Karpas-422 (cell line): ENCODE measurements around the gene FBXL13. TPM values are rescaled to one million over a fixed set of nuclear protein-coding genes. Genes with fewer than 3 reads are reported as not detected.
"Not testable (repeated sequence)": the region's sequence is repeated elsewhere in the genome, so short reads cannot be mapped to it uniquely, and the experiment has no call there.

Experiments used
- DNase-seq: peaks from one replicate; pipeline ENCODE4 v3.0.0-alpha.2; 2015
- H2AFZ ChIP-seq: fragments of 200-600 bp; sonication (generic); 2 replicates; pipeline ENCODE4 v1.6.1; 2014; ENCODE audit warnings: antibody characterized with exemption, low read length, mixed read lengths
- H3K27ac ChIP-seq: fragments of 200-600 bp; sonication (generic); 2 replicates; pipeline ENCODE4 v1.5.1; 2014; ENCODE audit warnings: mild to moderate bottlenecking, low read length, moderate library complexity
- H3K27me3 ChIP-seq: fragments of 200-600 bp; sonication (generic); 2 replicates; pipeline ENCODE4 v1.6.1; 2014; ENCODE audit warnings: low read length, mixed read lengths
- H3K36me3 ChIP-seq: fragments of 200-600 bp; sonication (generic); 2 replicates; pipeline ENCODE4 v1.6.1; 2014; ENCODE audit warnings: low read length, mixed read lengths; ENCODE audit not compliant: insufficient read depth
- H3K4me1 ChIP-seq: fragments of 200-600 bp; sonication (generic); 2 replicates; pipeline ENCODE4 v1.6.1; 2014; ENCODE audit warnings: mild to moderate bottlenecking, low read length, mixed read lengths
- H3K4me2 ChIP-seq: fragments of 200-600 bp; sonication (generic); 2 replicates; pipeline ENCODE4 v1.6.1; 2014; ENCODE audit warnings: low read length, low read depth, mild to moderate bottlenecking; ENCODE audit not compliant: poor library complexity, severe bottlenecking
- H3K4me3 ChIP-seq: fragments of 200-600 bp; sonication (generic); 2 replicates; pipeline ENCODE4 v1.5.1; 2014; ENCODE audit warnings: mild to moderate bottlenecking, antibody characterized with exemption, low read length, mixed read lengths
- H3K79me2 ChIP-seq: fragments of 200-600 bp; sonication (generic); 2 replicates; pipeline ENCODE4 v1.6.1; 2014; ENCODE audit warnings: mild to moderate bottlenecking, low read length, mixed read lengths
- H3K9ac ChIP-seq: fragments of 200-600 bp; sonication (generic); 2 replicates; pipeline ENCODE4 v1.6.0; 2014; ENCODE audit warnings: low read length
- H3K9me2 ChIP-seq: fragments of 200-600 bp; sonication (generic), shearing (Covaris generic); replicated peaks from 2 replicates; pipeline ENCODE4 v1.6.0; 2014; ENCODE audit warnings: mild to moderate bottlenecking, low read length, moderate library complexity; ENCODE audit not compliant: insufficient read depth
- H3K9me3 ChIP-seq: fragments of 300-700, 200-600 bp; sonication (generic); 2 replicates; pipeline ENCODE4 v1.6.1; 2014; ENCODE audit warnings: low read length, mixed read lengths
- H4K20me1 ChIP-seq: fragments of 200-600 bp; sonication (generic); 2 replicates; pipeline ENCODE4 v1.6.1; 2014; ENCODE audit warnings: mild to moderate bottlenecking, antibody characterized with exemption, low read length, low read depth; ENCODE audit not compliant: insufficient read depth
- total RNA-seq: library from RNA; depleted of rRNA; stranded (reverse); fragments of >200 nt; shearing (Covaris generic); gene quantifications from 2 replicates; pipeline ENCODE4 v1.2.3, GENCODE V29; 2014; ENCODE audit warnings: low replicate concordance

FBXL13 gene
- total RNA-seq, 1 experiment from 2014 or later, result 4.2 TPM

- DNase-seq, result no peak
- Histone ChIP-seq H3K9me3 (no peaks in the 10 kb centered on the region), H3K9ac (no peak overlapping the region), H3K79me2 (no peaks in the 10 kb centered on the region), H3K4me3 (no peak overlapping the region), H3K27me3 (no peaks in the 10 kb centered on the region), H3K36me3 (no peaks in the 10 kb centered on the region), H3K9me2 (no peaks in the 10 kb centered on the region), H3K4me1 (no peaks in the 10 kb centered on the region), H4K20me1 (no peaks in the 10 kb centered on the region), H2AFZ (no peak overlapping the region), H3K4me2 (no peak overlapping the region), H3K27ac (no peak overlapping the region)
Observed at GRCh38 chr7:102856036-102856435, 218.6 kb downstream of the FBXL13 start.

- Histone ChIP-seq H3K79me2 (no peaks in the 10 kb centered on the region), H3K27ac (no peak overlapping the region), H3K4me2 (no peak overlapping the region), H4K20me1 (no peaks in the 10 kb centered on the region), H3K27me3 (no peaks in the 10 kb centered on the region), H3K9me2 (no peaks in the 10 kb centered on the region), H3K36me3 (no peaks in the 10 kb centered on the region), H3K4me3 (no peak overlapping the region), H3K4me1 (no peaks in the 10 kb centered on the region), H2AFZ (no peak overlapping the region), H3K9me3 (no peaks in the 10 kb centered on the region), H3K9ac (no peak overlapping the region)
- no peak for DNase-seq
Observed at GRCh38 chr7:102849538-102849937, 225.1 kb downstream of the FBXL13 start.

- Histone ChIP-seq H3K79me2 (no peaks in the 10 kb centered on the region), H3K4me1 (no peaks in the 10 kb centered on the region)
Observed at GRCh38 chr7:102849079-102849478, 225.5 kb downstream of the FBXL13 start.

GRCh38 chr7:102845346-102845745 is 229.2 kb downstream of the FBXL13 start:
- Histone ChIP-seq H3K9ac (no peak overlapping the region), H3K27me3 (no peaks in the 10 kb centered on the region)

More at GRCh38 chr7:102849079-102849478, 225.5 kb downstream of the FBXL13 start:
- H3K4me2 ChIP-seq, result no peak overlapping the region
- H3K36me3 ChIP-seq, result no peaks in the 10 kb centered on the region
- no peak overlapping the region for H3K27ac ChIP-seq
- H4K20me1 ChIP-seq, result no peaks in the 10 kb centered on the region
- no peak overlapping the region for H3K9ac ChIP-seq
- no peak overlapping the region for H2AFZ ChIP-seq
- H3K9me3 ChIP-seq, result no peaks in the 10 kb centered on the region
- no peaks in the 10 kb centered on the region for H3K27me3 ChIP-seq
- no peak for DNase-seq
- no peak overlapping the region for H3K4me3 ChIP-seq
- no peaks in the 10 kb centered on the region for H3K9me2 ChIP-seq

GRCh38 chr7:102843850-102844249 is 230.7 kb downstream of the FBXL13 start:
- Histone ChIP-seq H3K36me3 (no peaks in the 10 kb centered on the region), H3K4me1 (no peaks in the 10 kb centered on the region), H3K9me2 (no peaks in the 10 kb centered on the region), H2AFZ (no peak overlapping the region), H3K9ac (no peak overlapping the region), H4K20me1 (no peaks in the 10 kb centered on the region), H3K9me3 (no peaks in the 10 kb centered on the region), H3K4me2 (no peak overlapping the region), H3K79me2 (no peaks in the 10 kb centered on the region), H3K27me3 (no peaks in the 10 kb centered on the region), H3K27ac (no peak overlapping the region), H3K4me3 (no peak overlapping the region)
- DNase-seq, result no peak

More at GRCh38 chr7:102845346-102845745, 229.2 kb downstream of the FBXL13 start:
- Histone ChIP-seq H3K4me2 (no peak overlapping the region), H3K79me2 (no peaks in the 10 kb centered on the region), H3K27ac (no peak overlapping the region), H4K20me1 (no peaks in the 10 kb centered on the region), H3K9me2 (no peaks in the 10 kb centered on the region), H3K36me3 (no peaks in the 10 kb centered on the region), H2AFZ (no peak overlapping the region), H3K4me1 (no peaks in the 10 kb centered on the region), H3K9me3 (no peaks in the 10 kb centered on the region), H3K4me3 (no peak overlapping the region)
- DNase-seq, result no peak

DNA sequence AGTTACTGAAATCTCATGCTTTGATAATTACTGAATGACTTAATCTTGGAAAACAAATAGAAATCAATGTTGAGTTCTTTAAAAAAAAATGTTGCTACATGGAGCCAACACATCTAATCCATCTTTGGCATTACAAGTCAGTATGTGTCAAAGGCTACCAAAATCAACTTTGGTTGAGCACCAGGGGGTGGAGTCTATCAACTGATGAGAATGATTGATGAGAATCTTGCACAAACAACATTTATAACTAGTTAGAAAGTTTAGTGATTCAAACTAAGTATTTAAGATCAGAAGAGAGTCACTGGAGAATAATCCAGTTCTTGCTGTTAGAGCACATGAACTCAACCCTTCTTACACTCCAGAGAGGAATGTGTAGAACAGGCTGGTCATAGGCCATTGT is 232.3 kb downstream of the FBXL13 start:
- Histone ChIP-seq H3K4me3 (no peak overlapping the region), H3K4me2 (no peak overlapping the region), H3K9me2 (no peaks in the 10 kb centered on the region), H3K4me1 (no peaks in the 10 kb centered on the region), H3K79me2 (no peaks in the 10 kb centered on the region), H3K27me3 (no peaks in the 10 kb centered on the region), H4K20me1 (no peaks in the 10 kb centered on the region), H2AFZ (no peak overlapping the region), H3K9ac (no peak overlapping the region), H3K9me3 (no peaks in the 10 kb centered on the region), H3K27ac (no peak overlapping the region), H3K36me3 (no peaks in the 10 kb centered on the region)
- DNase-seq, result no peak

- no peaks in the 10 kb centered on the region for H3K9me2 ChIP-seq
- H3K27me3 ChIP-seq, result no peaks in the 10 kb centered on the region
- H2AFZ ChIP-seq, result no peak overlapping the region
- no peaks in the 10 kb centered on the region for H3K4me1 ChIP-seq
- H4K20me1 ChIP-seq, result no peaks in the 10 kb centered on the region
- H3K4me2 ChIP-seq, result no peak overlapping the region
- H3K79me2 ChIP-seq, result no peaks in the 10 kb centered on the region
- H3K4me3 ChIP-seq, result no peak overlapping the region
- no peak overlapping the region for H3K9ac ChIP-seq
- no peak for DNase-seq
- no peaks in the 10 kb centered on the region for H3K9me3 ChIP-seq
- H3K27ac ChIP-seq, result no peak overlapping the region
- H3K36me3 ChIP-seq, result no peaks in the 10 kb centered on the region
Observed at GRCh38 chr7:102841290-102841689, 233.3 kb downstream of the FBXL13 start.

DNA sequence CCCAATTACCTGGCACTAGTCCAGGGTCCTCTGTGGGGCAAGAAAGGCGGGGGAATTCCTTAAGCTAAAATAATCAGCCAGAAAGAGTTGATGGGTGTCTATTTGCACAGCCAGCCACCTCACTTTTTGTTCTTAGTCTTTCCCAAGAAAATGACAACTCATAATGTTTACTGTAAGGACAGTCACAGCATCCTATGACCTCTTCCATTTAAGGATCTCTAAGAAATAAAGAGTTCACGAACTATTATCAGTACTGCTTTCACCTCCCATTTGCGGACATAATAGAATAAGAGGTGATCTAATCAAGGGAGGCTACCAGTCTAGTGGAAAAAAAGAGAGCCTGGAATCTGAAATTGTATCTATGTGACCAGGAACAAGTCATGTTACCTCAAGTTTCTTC is 234.2 kb downstream of the FBXL13 start:
- H3K4me2 ChIP-seq, result no peak overlapping the region
- no peak for DNase-seq
- H3K4me3 ChIP-seq, result no peak overlapping the region
- no peaks in the 10 kb centered on the region for H3K36me3 ChIP-seq
- H3K79me2 ChIP-seq, result no peaks in the 10 kb centered on the region
- no peak overlapping the region for H2AFZ ChIP-seq
- H3K27me3 ChIP-seq, result no peaks in the 10 kb centered on the region
- no peak overlapping the region for H3K9ac ChIP-seq
- no peaks in the 10 kb centered on the region for H4K20me1 ChIP-seq
- H3K9me3 ChIP-seq, result no peaks in the 10 kb centered on the region
- no peak overlapping the region for H3K27ac ChIP-seq
- no peaks in the 10 kb centered on the region for H3K9me2 ChIP-seq
- no peaks in the 10 kb centered on the region for H3K4me1 ChIP-seq

GRCh38 chr7:102838572-102839101 is 236.0 kb downstream of the FBXL13 start:
- H3K27me3 ChIP-seq, H3K9me2 ChIP-seq, H3K9ac ChIP-seq, H4K20me1 ChIP-seq, H2AFZ ChIP-seq, H3K27ac ChIP-seq, H3K4me2 ChIP-seq, H3K79me2 ChIP-seq, H3K9me3 ChIP-seq, H3K4me1 ChIP-seq, H3K4me3 ChIP-seq, H3K36me3 ChIP-seq, DNase-seq: not testable (repeated sequence)
